Stimulated activated CD4-positive, alpha-beta T cell treated with anti-CD3 and anti-CD28 coated beads, TNF-alpha, amount 100 ng/mL, for 24 hours (primary cell): ENCODE data around the gene CA12.

Experiments used
- DNase-seq, 3 experiments: peaks; one replicate each; pipeline ENCODE4 v3.0.0-alpha.2; 2020; ENCODE audit warnings: low read depth in 3 of 3

The CA12 gene

GRCh38 chr15:63374686-63375520 lies 6.7 kb downstream of the CA12 start:
- peak in 1 of 3 experiments; percentile 32 for DNase-seq

- DNase-seq, result no peak
These were observed 7.6 kb downstream of the CA12 start for GRCh38 chr15:63373866-63374548.

GRCh38 chr15:63373330-63373729 lies 8.3 kb downstream of the CA12 start:
- DNase-seq, result no peak

GRCh38 chr15:63372753-63373152 lies 8.9 kb downstream of the CA12 start:
- DNase-seq, result no peak

GRCh38 chr15:63372018-63372705 lies 9.5 kb downstream of the CA12 start:
- DNase-seq, result peak in 1 of 3 experiments; percentile 40

GRCh38 chr15:63371297-63371918 lies 10.2 kb downstream of the CA12 start:
- no peak for DNase-seq

GRCh38 chr15:63370764-63371163 lies 10.9 kb downstream of the CA12 start:
- DNase-seq, result no peak

GRCh38 chr15:63369781-63370180 lies 11.9 kb downstream of the CA12 start:
- no peak for DNase-seq

- DNase-seq, result no peak
These were observed 12.3 kb downstream of the CA12 start for GRCh38 chr15:63369296-63369695.

- no peak for DNase-seq
These were observed 13.1 kb downstream of the CA12 start for GRCh38 chr15:63368503-63368902.

GRCh38 chr15:63367900-63368299 lies 13.7 kb downstream of the CA12 start:
- DNase-seq, result no peak

- DNase-seq, result no peak
These were observed 14.3 kb downstream of the CA12 start for GRCh38 chr15:63367390-63367789.

GRCh38 chr15:63366451-63366850 lies 15.2 kb downstream of the CA12 start:
- no peak for DNase-seq

- no peak for DNase-seq
These were observed 16.4 kb downstream of the CA12 start for GRCh38 chr15:63365273-63365680.

GRCh38 chr15:63364399-63365272 lies 17.0 kb downstream of the CA12 start:
- DNase-seq, result no peak

- DNase-seq, result no peak
These were observed 18.4 kb downstream of the CA12 start for GRCh38 chr15:63363292-63363691.

GRCh38 chr15:63362885-63363284 lies 18.8 kb downstream of the CA12 start:
- DNase-seq, result no peak

- DNase-seq, result no peak
These were observed 19.4 kb downstream of the CA12 start for GRCh38 chr15:63362196-63362595.

GRCh38 chr15:63360170-63360569 lies 21.5 kb downstream of the CA12 start:
- no peak for DNase-seq

- no peak for DNase-seq
These were observed 23.2 kb downstream of the CA12 start for GRCh38 chr15:63358241-63359029.
